Lower leg skin (tissue), 3 donors: ENCODE measurements around the gene TAS1R2.

ENCODE experiments used
- CTCF ChIP-seq, 3 donors: fragments of 450-650 bp; IDR thresholded peaks; one replicate each; pipeline ENCODE4 v1.5.1; 2016; ENCODE audit warnings: antibody characterized with exemption in 3 of 3, mild to moderate bottlenecking in 3 of 3, moderate library complexity in 2 of 3
- POLR2A ChIP-seq, 2 donors: fragments of 450-650 bp; IDR thresholded peaks; one replicate each; pipeline ENCODE4 v1.6.1; 2016 to 2017; ENCODE audit warnings: antibody characterized with exemption in 2 of 2, mild to moderate bottlenecking in 1 of 2, moderate library complexity in 1 of 2

GRCh38 chr1:18811733-18812452, 47.6 kb downstream of the TAS1R2 start:
- TF ChIP-seq CTCF (IDR thresholded peaks at IDR 0.05) (no peak), POLR2A (IDR thresholded peaks at IDR 0.05) (no peak)
